DOHH2 (cell line): ENCODE results near the gene LAMC3.

ENCODE experiments used
- EZH2phosphoT487 ChIP-seq: fragments of 200-600 bp; sonication (generic); IDR thresholded peaks from 2 replicates; pipeline ENCODE4 v1.6.1; 2017; ENCODE audit warnings: borderline replicate concordance, mild to moderate bottlenecking, antibody characterized with exemption, low read length, moderate library complexity, mixed read lengths
- TF ChIP-seq, protein P1 (sequence below): fragments of 200-600 bp; sonication (generic); IDR thresholded peaks from one replicate; pipeline ENCODE4 v1.5.1; 2014; ENCODE audit warnings: antibody characterized with exemption, mild to moderate bottlenecking, low read depth, low read length; ENCODE audit not compliant: poor library complexity, severe bottlenecking

DNA sequence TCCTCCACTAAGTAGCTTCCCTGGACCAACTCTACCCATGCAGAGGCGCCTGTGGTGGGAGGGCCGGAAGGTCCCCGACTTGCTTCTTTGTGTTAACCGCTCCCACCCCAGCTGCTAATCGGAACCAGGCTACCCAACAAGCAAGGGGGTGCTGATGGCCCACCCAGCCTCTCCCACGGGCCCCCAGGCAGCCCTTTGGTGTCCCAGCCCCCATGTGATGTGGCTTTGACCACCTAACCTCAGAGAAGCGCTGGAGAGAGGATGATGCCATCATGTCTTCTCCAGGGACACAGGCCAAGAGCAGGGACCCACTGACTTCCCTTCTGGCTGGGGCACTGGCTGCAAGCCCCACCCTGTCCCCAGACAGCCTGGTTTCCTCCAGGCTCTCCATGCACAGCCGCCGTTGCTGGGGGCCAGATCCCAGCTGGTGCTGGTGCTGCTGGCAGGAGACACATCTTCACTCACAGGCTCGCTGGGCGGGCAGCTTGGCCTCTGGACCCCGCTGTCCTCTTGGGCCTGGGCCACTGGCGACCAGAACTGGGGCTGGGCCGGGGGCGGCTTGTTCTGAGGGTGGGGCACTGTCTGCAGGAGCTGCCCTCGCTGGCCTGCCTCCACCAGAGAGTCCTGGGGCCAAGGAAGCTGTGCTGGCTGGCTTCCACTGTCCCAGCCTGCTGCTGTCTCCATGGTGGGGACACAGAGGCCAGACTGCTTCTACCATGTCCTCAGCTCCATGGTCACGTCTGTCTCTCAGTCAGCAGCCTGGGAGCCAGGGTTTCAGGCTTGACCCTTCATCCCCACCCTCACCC, 27.8 kb downstream of the LAMC3 start:
- TF ChIP-seq, protein P1, sequence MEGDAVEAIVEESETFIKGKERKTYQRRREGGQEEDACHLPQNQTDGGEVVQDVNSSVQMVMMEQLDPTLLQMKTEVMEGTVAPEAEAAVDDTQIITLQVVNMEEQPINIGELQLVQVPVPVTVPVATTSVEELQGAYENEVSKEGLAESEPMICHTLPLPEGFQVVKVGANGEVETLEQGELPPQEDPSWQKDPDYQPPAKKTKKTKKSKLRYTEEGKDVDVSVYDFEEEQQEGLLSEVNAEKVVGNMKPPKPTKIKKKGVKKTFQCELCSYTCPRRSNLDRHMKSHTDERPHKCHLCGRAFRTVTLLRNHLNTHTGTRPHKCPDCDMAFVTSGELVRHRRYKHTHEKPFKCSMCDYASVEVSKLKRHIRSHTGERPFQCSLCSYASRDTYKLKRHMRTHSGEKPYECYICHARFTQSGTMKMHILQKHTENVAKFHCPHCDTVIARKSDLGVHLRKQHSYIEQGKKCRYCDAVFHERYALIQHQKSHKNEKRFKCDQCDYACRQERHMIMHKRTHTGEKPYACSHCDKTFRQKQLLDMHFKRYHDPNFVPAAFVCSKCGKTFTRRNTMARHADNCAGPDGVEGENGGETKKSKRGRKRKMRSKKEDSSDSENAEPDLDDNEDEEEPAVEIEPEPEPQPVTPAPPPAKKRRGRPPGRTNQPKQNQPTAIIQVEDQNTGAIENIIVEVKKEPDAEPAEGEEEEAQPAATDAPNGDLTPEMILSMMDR = no peak
- no peak for TF ChIP-seq EZH2phosphoT487
